HG03457 (cell line): ENCODE measurements around the gene BRD7.

ENCODE experiments used
- ATAC-seq: cut with Tn5 transposase; IDR thresholded peaks from one replicate; pipeline ENCODE4 v1.9.1; 2021; ENCODE audit warnings: moderate number of reproducible peaks; ENCODE audit not compliant: unreplicated experiment

BRD7 gene

DNA sequence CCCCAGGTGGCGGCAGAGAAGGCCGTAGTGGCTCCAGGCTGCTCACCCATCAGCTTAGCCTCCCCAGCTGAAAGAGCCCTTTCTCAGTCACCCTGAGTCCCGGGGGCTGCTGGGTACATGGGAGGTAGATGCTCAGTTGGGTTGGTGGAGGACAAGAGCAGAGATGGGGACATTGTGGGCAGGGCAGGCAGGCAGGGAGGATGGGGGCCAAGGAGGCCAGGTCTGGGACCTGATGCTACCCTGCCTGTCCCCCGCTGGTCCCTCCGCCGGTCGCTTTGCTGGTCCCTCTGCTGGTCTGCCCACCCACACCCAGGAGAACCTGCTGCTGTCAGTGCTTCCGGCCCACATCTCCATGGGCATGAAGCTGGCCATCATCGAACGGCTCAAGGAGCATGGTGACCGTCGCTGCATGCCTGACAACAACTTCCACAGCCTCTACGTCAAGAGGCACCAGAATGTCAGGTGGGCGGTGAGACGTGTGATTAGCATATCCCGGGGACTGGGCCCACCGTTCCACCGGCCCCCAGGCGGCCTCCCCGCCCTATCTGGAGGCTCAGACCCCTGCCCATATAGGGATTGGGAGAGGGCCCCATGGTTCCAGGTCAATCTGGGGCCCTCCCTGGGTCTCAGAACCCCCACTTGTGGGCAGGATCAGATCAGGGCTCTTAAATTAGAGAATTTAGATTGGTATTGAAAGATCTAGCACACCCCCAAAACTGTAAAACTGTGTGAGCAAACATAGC lies 75.6 kb downstream of the BRD7 start:
- no peak for ATAC-seq

DNA sequence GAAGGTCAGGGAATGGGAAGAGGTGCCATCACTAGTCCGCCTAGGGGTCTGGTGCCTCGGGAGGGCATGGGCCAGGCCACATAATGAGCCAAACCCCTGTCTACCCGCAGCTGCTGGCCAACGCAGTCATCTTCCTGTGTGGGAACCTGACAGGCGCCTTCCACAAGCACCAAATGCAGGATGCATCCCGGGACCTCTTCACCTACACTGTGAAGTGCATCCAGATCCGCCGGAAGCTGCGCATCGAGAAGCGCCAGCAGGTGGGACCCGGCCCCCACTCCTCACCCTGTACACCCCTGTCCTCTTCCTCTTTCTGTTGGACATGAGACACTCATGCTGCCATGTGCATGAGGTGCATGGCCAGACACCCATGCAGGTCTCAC lies 76.2 kb downstream of the BRD7 start:
- no peak for ATAC-seq

DNA sequence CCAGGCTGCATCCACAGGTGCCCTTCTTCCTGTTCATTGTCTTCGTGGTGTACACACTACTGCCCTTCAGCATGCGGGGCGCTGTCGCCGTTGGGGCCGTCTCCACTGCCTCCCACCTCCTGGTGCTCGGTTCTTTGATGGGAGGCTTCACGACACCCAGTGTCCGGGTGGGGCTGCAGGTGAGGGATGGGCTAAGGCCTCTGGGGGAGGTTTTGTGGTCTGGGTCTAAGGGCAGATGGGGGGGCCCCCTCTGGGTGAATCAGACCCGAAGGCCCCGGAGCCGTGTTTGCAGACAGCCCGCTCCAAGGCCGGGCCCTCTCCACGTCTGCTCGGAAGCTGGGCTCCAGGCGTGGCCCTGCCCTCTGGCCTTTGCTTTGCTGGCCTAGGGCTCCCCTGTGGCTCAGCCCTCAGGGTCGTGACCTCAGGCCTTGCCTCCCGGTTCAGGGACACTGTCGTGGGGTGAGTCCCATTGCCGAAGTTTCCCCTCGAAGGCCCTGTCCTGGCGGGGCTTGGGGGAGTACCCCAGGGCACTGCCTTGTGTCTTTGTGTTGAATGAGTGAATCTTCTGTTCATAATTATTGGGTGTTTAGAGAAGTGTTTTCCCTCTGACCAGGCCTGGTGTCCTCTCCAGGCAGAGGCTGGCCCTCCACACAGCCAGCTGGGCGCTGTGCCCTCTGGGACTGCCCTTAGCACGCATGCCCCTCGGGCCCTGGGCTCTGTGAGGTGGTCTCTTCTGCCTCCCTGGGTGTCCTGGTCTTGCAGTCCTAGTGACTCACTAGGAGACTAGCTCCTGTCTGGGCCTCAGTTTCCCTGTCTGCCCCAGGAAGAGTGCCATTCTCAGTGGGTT lies 76.8 kb downstream of the BRD7 start:
- ATAC-seq, result no peak

DNA sequence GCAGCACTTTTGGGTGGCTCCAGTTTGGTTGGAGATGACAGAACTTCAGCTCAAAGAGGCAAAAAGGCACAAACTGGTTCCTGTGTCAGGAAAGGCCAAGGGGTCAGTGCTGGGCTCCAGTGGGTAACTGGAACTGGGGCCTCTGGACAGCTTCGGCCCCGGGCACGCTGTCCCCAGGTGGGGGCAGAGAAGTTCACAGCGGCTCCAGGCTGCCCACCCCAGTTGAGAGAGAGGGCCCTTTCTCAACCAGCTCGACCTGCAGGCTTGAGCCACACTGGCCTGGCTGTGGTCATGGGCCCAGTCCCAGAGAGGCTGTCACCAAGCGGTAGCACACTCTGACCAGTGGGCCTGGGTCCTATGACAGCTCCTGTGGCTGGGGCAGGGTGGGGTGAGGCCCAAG lies 77.9 kb downstream of the BRD7 start:
- no peak for ATAC-seq

DNA sequence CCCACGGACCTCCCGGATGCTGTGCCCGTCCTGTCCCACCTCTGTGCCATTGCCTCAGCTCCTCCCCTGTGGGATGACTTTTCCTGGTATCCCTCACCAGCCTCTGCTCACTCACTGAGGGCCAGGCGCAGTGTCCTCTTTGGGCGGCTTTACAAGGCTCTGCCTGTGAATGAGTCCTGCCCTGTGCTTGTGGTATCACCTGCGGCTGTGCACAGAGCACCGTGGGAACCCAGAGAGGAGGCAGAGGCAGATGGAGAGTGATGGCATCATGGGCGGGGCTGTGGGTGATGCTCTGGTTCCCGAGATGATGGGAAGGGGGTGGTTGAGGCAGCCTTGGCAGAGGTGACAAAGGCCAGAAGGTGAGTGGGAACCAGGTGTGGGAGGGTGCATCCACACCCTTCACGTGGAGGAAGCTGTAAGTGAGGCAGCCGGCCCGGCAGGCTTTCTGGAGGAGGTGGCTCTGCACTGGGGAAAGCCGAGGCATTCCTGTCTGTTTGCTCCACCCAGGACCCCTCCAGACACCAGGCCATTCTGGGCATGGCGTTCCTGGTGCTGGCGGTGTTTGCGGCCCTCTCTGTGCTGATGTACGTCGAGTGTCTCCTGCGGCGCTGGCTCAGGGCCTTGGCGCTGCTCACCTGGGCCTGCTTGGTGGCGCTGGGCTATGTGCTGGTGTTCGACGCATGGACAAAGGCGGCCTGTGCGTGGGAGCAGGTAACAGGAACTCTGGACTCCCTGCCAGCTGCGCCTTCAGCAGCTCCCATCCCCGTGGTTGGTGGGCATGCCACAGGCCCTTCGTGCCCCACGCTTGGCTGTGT lies 78.6 kb downstream of the BRD7 start:
- ATAC-seq, result no peak

DNA sequence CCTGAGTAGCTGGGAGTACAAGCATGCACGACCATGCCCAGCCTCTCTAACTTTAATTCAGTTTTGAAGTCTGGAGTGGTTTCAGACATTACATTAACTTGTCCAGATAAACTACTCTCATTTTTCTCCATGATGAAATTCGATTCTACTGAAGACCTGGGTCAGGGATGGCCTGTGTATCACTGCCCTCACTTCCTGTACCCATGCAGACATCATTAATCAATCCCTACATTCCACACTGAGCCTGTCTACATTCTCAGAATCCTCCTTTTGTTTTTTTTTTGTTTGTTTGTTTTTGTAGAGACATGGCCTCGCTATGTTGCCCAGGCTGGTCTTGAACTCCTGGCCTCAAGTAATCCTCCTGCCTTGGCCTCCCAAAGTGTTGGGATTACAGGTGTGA lies 79.9 kb downstream of the BRD7 start:
- no peak for ATAC-seq

DNA sequence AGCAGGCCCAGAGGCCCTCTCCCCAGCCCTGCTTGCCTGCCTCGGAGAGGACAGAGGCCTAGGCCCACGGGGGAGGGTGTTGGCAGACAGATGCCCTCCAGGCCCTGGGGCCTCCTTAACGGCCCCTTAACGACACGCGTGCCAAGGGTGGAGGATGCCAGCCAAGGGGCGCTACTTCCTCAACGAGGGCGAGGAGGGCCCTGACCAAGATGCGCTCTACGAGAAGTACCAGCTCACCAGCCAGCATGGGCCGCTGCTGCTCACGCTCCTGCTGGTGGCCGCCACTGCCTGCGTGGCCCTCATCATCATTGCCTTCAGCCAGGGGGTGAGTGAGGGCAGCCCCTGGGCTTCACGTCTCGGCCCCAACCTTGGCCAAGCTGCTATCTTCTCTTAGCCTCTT lies 80.8 kb downstream of the BRD7 start:
- no peak for ATAC-seq

DNA sequence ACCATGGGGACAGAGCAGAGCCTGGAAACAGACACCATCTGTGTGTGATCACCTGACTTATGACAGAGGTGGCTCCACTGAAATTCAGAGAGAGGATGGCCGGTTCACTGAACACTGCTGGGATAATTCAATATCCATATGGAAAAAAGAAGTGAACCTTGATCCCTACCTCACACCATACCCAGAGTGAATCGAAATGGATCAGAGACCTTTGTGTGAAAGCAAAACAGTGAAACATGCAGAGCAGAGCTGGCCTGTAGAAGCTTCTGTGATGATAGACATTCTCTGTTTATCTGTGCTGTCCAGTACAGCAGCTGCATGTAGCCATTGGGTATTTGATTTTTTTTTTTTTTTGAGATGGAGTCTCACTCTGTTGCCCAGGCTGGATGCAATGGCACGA lies 82.1 kb downstream of the BRD7 start:
- ATAC-seq, result no peak

DNA sequence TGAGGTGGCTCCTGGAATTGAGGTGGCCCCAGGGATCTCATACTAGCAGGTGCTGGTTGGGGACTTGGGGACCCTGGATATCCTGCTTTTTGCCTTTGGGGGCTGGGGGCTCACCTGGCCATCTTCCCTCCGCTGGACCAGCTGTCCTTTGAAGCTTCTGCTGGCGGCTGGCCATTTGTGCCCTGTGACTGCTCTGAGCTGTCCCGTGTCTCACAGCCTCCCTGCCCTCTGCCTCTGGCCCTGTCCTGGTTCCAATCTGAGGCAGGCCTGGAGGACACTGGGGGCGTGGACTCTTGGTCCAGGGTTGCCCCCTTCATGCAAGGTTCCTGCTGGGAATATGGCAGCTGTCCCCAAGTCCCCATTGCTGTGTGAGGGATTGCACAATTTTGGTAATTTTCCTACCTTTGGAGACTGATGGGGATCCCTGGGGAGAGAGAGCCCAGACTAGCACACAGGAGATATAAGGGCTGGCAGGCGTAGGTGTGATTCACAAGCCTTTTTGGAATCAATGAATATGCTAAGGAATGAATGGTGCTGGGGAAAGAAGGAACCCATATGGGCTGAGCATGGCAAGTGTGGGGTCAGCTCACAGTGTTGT lies 83.3 kb downstream of the BRD7 start:
- no peak for ATAC-seq

DNA sequence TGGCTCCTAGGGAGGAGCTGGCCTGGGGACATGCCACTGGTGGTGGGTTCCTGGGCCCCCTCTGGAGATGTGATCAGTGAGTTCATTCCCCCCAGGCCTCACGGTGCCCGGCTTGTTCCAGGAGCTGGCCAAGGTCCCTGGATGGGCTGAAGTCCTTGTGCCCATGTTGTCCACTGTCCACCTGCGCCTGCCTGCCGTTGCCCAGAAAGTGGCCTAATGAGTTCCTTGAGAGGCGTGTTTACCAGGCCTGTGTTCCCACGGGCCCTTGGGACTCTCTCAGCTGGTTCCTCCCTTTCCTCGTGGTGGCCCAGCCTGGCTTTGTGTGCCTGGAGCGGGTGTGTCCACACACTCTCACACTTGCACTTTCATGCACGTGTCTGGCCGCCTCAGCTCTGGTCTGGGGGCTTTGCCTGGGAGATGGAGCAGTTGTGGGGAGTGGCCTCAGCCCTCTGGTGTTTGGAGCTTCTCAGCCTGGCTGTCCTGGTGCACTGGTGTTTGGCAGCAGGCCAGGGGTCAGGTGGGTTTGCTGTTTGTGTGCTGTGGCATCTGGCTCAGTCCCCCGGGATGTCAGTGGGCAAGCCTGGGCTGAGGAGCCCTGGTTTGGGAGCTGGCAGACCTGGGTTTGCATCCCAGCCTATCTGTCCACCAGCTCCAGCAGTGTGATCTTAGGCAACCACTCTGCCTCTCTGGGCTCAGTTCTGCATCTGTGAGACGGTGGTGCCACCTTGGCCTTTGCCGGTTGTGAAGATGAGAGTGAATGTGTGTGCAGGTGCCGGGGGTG lies 84.5 kb downstream of the BRD7 start:
- no peak for ATAC-seq

DNA sequence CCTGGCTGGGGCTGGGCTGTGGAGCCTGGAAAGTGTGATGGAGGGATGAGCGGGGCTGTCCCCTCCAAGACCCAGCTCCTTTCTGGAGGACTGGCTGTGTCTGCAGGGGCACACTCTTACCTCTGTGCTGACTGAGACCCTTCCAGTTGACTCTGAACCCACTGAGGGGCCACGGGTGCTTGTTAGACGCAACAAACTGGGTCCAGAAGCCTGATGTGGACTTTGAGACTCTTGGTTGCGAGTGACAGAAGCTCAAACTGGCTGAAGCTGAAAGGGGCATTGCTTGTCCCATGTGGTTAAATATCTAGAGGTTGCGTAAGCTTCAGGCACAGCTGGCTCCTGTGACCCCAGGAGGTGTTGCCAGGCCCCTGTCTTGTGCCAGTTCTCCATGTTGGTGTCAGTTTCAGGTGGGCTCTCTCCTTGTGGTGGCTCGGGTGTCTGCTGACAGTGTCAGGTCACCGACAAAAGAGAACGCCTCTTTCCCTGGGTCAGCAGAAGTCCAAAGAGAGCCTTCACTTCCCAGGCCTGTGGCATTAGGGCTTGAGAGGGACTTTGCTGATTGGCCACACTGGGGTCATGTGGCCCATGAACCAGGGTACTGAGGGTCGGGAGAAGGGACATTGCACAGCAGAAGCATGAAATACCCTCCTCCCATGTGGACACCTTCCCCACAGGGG lies 85.7 kb downstream of the BRD7 start:
- ATAC-seq, result no peak

DNA sequence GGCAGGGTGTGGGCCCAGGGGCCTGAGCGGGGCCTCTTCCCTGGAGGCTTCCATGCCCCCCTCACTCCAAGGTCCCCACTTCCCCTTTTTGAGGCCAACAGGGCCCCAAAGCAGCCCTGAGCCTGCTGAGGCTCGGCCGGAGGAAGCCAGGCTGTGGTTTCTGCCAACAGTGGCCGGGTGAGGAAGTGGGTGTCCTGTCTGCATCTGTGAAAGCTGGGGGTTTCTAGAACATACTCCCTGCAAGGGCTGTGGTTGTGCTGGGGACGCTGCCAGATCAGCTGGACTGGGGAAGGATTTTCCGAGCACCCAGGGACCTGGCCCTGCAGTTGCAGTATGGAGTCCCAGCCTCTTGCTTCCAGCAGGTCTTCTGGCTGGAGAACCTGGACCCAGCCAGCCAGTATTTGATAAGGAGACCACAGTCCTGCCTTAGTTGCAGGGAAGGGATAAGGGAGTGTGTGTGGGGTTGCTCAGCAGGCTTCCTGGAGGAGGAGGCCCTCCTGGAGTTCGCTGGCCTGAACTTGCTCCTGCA lies 86.7 kb downstream of the BRD7 start:
- ATAC-seq, result peak; percentile 76

DNA sequence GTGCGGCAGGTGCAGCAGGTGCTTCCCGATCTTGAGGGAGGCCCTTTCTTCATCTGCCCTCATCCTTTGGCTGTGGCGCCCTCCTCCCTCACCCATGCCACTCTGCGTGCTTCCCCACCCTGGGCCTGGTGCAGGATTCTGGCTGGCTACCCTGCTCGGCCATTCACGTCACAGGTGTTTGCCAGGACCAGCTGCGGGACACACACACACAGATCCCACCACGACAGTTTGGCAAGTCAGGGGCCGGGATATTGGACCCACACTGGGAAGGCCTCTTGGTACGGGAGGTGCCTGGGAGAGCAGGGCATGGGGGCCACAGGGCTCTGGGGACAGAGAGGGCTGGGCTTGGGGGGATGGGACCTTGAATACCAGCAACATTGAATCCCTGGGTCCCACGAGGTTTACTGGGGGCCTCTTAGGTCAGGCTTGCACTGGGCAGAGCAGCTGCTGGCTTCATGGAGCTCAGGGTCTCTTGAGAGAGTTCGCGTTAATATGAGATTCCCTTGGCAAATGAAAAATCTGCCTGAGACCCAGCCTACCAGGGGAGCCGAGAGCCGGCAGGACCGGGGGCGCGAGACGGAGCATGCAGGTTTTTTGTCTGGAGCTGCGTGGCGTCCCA lies 87.3 kb downstream of the BRD7 start:
- peak; percentile 11 for ATAC-seq

DNA sequence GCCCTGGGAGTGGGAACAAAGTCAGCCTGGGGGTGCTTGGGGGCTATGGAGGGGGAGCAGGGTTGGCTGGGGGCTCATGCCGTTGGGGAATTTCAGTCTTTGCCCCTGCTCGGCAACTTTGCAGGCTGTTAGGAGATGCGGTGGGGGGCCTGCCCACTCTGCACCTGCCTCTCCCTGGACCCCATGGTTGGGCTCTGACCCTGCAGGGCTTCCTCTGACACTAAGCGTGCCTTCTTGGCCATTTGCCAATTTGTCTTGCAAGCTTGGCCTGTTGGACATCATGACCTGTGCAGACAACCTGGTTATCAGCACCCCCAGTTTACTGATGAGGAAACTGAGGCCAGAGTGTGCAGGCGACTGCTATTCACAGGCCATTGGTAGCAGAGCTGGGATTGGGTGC lies 87.9 kb downstream of the BRD7 start:
- ATAC-seq, result no peak

DNA sequence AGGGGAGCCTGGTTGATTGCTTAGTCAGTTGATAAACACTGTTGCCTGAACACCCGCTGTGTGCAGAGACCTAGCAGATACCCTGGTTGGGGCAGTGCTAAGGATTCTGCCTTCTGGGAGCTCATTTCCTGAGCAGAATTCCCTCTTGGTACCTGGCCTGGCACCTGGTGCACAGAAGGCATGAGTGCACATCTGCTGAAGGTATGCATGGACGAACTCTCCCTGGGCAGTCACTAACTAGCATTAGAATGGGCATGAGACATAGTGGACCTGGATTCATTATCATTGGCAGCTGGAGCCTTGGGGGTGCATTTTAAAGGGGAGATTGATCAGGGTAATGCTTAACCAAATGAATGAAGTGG lies 89.3 kb downstream of the BRD7 start:
- no peak for ATAC-seq

DNA sequence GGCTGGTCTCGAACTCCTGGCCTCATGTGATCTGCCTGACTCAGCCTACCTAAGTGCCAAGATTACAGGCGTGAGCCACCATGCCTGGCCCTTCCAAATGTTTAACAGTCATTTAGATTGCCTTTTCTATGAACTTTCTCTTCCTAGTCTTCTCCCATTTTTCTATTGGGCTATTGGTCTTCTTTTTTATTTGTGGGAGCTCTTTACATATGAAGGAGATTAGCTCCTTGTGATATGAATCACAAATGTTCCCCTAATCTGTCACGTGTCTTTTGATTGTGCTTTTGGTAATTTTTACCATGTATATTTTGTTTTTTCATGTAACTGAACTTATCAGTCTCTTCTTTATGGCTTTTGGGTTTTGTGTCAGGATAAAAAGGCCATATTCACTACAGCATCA lies 90.5 kb downstream of the BRD7 start:
- ATAC-seq, result no peak

DNA sequence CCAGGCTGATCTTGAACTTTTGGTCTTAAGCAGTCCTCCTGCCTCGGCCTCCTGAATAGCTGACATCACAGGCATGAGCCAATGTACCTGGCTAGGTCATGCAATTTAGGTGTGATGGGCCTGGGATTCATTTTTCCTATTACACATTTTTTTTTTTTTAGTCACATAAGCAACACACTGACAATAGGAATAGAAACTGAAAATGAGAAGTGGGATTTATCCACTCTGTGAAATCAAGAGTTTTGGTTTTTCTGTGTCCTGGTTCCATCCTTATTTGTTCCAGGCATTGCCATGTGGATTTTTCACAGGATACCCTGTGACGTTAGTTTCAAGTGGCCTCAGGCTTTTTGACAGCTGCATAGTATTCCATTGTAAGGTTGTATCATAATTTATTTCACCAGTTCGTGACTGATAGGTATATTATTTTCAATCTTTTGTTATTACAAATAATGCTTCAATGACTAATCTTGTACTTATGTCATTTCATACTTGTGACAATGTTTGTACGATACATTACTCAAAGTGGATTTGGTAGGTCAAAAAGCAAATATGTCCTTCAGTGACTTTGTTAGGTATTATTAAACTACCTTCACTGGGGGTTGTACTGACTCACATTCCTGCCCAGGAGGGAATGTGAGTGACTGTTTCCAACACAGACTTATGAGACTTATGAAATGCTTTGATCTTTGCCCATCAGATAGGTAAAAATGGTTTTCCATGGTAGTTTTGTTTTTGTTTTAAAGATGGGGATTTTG lies 91.8 kb downstream of the BRD7 start:
- ATAC-seq, result no peak

DNA sequence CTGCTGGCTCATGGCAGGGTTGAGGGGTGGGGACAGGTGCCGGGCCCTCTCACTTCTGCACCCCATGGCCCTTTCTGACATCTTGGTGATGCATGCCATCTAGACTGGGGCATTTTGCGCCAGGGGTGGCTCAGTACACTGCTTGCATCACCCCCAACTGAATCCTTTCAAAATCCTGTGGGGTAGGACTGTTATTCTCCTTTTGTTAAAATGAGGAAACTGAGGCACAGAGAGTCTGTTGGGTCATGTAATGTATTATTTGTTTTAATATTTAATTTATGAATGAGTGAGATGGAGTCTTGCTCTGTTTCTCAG lies 92.5 kb downstream of the BRD7 start:
- ATAC-seq, result no peak
